ENCODE measurements around the gene IGFL1.
"Not testable (repeated sequence)": the region's sequence is repeated elsewhere in the genome, so short reads cannot be mapped to it uniquely, and the experiment has no call there.

IGFL1 gene

GRCh38 chr19:46202872-46203860 is 26.4 kb upstream of the IGFL1 start:
- no peak for DNase-seq

GRCh38 chr19:46204008-46204407 is 25.5 kb upstream of the IGFL1 start:
- DNase-seq: no peak

DNA sequence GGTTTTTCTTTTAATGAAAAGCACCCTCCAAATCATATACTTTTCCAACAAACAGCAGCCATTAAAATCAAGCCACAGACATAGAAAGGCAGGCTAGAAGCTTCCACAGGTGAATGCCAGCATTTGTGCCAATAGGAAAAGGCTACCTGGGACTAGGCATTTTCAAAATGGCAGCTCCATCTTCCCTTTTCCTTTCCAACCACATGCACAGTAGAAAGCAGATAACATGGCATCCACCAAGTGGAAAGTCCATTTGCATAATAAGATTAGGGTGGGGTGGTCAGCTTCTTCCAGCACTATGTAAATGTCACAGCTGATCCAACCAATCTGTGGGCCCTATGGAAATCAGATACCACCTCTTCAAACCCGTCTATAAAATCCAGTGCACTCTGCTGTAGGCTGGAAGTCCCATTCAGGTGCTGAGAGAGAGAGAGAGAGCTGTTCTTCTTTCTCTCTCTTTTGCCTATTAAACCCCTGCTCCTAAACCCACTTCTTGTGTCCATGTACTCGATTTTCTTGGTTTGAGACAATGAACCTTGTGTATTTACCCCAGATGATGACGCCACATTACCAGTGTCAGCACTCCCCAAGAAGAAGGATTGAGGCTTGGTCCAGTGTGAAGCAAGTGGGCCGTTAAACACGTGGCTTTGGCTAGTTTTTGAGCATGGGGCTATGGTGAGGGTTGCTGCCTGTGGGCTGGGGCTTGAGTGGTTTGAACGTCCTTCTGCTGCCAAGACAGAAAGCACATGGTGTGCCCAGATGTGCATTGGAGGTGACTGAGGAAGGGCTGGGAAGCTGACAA is 24.2 kb upstream of the IGFL1 start:
- DNase-seq: no peak

DNA sequence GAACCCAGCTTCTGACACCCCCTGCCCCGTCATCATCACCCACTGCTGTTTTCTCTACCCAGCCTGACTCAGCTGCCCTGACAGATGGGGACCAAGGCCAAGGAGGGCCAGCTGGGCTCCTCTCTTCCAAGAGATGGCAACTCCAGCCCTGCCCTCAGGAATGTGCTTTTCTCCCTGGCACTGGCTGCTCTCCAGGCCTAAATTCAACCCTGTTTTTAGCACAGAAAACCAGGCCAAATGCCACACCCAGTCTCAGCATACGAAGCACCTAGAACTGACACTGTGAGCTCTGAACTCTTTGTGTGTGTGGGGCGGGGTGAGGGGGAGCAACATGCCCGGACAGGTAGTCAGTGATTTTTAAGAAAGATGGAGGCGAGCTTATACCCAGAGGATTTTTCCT is 23.4 kb upstream of the IGFL1 start:
- DNase-seq: no peak

- no peak for DNase-seq
These were observed 22.9 kb upstream of the IGFL1 start for GRCh38 chr19:46206682-46207081.

DNA sequence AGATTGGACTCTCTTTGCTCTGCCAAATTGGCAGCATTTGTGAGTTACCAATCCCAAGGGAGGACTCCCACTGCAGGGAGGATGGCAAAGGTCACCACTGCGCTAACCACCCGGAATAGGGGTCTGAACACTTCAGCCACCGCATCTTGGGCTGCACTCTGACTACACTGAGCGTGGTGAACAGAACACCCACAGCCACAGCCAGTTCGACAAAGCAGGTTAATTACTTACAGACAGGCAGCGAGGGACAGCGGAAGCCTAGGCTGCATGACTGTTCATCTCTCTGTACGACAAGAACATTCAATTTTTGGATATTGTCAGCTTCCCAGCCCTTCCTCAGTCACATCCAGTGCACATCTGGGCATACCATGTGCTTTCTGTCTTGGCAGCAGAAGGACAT is 21.7 kb upstream of the IGFL1 start:
- DNase-seq: not testable (repeated sequence)

- no peak for DNase-seq
These were observed 20.5 kb upstream of the IGFL1 start for GRCh38 chr19:46209051-46209450.

GRCh38 chr19:46209472-46209871 is 20.1 kb upstream of the IGFL1 start:
- no peak for DNase-seq

DNA sequence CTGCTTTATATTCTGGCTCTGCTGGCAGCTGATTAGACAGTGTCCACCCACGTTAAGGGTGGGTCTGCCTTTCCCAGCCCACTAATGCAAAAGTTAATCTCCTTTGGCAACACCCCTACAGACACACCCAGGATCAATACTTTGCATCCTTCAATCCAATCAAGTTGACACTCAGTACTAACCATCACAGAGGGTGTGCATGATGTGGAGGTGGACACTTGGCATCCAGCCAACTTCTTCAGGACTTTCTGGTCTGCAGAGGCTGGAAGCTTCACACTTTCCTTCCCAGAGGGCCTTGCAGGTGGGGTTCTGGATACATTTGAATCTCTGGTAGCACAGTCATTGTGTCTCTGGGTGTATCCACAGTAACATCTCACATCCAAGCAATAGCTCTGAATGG is 18.9 kb upstream of the IGFL1 start:
- no peak for DNase-seq

DNA sequence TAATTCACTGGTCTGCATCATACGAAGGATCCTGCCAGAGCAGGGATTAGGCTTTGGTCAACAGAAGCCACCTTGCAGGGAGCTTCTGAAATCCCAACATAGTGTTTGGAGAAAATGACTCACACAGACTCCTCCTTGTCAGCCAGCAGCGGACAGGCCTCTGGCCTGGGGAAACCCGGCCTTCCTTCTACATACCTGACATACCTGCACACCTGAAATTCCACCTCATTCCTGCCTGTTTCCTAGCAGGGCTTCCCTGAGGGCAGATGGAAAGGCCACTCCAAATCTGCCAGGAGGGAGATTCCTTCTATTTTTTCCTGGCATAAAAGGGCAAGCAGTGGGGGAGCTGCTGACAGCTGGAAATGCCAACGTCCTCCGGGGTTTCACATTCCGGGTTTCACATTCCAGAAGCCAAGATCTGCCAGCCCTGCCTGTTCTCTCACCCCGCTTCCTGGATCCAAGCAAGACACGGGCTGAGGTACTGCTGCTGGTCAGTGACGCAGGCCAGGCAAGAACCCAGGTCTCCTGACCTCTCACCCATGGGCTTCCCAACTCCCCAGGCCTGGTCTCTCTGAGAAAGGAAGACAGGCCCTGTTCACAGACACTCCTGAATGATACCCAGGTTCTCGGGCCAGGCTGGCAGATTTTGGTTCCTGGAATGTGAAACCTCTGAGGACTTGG is 18.2 kb upstream of the IGFL1 start:
- no peak for DNase-seq

DNA sequence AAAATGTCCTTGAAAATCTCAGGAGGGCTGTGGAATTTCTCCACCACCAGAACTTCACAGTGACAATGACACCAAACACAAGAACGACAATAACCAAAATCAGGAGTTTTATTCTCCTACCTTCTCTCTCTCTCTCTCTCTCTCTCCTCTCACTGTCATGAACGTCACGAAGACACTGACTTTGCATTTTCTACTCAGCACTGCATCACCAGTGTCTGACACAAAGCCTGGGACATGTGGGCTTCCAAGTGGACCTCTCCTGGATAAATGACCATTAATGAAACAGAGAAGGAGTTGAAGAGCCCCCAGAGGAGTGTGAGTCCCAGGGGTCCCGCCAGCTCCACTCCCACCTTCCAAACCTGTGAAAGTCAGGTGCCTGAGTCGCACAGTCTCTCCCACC is 16.9 kb upstream of the IGFL1 start:
- not testable (repeated sequence) for DNase-seq

- no peak for DNase-seq
These were observed 16.4 kb upstream of the IGFL1 start for GRCh38 chr19:46213156-46213555.

DNA sequence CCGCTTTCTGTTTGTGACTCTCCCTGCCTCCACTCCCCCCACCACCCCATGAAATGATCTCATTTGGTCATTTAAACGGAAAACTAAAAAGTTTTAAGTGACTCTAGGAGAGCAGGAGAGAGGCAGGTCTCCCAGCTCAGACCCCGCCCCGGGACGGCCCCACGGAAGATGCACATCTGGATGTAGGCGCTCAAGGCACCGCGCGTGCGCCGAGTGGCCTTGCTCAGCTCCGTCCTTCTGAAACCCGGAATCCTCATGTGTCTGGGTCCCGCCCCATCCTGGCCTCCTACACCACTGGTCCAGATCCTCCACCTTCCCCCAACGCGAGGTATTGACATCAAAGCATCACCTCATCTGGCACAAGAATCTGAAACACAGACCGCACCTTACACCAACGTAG is 15.7 kb upstream of the IGFL1 start:
- DNase-seq: no peak

DNA sequence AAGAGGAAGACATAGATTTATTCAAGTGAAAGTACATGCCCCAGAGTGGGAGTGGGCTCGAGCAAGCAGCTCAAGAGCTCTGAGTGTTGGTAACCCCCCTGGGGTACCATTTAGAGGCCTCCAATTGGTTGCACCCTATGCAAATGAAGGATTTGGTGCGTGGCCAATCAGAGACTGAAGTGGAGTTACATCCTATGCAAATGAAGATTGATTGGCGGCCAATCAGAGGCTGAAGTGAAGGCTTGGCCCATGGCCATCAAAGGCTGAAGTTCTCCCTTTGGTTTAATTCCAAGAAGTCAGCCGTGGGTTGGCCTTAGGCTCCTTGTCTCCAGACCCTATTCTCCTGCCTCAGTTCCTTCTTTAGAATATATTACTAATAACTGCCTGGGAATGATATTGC is 12.9 kb upstream of the IGFL1 start:
- DNase-seq: no peak

GRCh38 chr19:46217476-46217875 is 12.1 kb upstream of the IGFL1 start:
- no peak for DNase-seq

DNA sequence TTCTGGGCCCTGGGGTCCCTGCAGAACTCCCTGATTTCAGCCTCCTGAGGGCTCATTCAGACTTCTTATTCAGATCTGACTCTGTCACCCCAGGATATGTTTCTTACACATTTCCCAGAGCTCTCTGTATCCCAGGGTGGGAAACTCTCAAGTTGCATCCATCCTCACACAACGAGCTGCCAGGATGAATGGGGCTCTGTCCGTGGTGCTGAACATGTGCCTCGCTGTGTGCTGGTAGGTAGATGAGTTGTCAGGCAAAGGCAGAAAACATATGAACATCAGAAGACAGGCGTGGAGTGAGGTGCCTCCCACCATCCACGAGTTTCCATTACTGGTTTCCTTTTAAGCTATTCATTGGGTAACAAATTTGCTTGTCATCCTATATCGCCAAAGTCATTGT is 11.4 kb upstream of the IGFL1 start:
- DNase-seq: no peak

GRCh38 chr19:46220038-46220615 is 9.4 kb upstream of the IGFL1 start:
- DNase-seq: no peak

DNA sequence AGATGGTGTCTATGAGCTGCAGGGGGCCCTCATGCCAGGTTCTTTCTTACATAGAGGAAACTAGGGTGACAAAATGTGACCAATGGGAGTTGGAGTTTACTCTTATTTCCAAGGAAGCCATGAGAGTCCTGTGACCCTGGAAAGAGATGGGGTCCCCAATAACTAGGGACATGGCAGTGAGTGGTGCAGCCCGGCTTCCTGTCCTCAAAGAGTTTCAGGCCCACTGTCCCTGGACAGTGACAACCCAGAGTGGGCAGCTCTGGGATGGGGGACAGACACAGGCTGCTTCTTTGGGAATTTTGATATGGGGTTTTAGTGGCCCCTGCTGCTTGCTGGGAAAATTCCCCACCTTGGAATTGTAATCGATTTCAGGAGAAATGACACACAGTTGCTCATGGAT is 8.4 kb upstream of the IGFL1 start:
- DNase-seq: no peak

DNA sequence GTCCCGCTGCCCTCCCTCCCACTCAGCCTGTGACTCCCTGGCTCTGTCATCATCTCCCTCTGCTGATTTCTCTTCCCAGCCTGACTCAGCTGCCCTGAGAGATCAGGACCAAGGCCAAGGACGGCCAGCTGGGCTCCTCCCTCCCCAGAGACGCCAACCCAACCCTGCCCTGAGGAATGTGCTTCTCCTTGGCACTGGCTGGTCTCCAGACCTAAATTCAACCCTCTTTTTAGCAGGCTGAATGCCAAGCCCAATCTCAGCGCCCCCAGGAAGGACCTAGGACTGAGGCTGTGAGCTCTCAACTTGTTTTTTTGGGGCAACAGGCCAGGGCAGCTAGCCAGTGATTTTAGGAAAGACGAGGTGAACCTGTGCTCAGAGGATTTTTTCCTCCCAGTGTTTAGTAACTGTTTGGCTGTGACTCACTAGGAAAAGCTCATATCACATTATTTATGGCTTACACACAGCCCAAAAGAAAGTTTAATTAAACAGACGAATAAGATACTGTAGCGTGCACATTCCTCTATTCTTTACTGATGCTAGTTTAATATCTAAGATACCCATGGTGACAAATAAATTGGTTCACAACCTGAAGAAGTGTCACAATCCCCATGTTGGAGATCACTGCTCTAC is 7.4 kb upstream of the IGFL1 start:
- no peak for DNase-seq

DNA sequence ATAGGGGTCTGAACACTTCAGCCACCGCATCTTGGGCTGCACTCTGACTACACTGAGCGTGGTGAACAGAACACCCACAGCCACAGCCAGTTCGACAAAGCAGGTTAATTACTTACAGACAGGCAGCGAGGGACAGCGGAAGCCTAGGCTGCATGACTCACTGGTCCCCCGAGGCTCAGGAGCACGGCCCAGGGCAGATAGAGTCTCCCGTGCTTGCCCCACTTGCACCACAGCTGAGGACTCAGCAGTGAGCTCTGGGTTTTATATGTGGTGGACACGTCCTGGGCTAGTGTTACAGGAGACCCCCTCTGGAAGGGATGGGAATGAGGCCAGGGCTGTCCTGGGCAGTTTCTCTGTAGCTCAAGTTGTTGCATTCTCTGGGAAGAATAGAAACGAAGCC is 5.8 kb upstream of the IGFL1 start:
- DNase-seq: not testable (repeated sequence)

- no peak for DNase-seq
These were observed 4.8 kb upstream of the IGFL1 start for GRCh38 chr19:46224773-46225172.

- no peak for DNase-seq
These were observed 4.0 kb upstream of the IGFL1 start for GRCh38 chr19:46225558-46226004.
